Measurements from ENCODE around the gene FOXA2.

DNA sequence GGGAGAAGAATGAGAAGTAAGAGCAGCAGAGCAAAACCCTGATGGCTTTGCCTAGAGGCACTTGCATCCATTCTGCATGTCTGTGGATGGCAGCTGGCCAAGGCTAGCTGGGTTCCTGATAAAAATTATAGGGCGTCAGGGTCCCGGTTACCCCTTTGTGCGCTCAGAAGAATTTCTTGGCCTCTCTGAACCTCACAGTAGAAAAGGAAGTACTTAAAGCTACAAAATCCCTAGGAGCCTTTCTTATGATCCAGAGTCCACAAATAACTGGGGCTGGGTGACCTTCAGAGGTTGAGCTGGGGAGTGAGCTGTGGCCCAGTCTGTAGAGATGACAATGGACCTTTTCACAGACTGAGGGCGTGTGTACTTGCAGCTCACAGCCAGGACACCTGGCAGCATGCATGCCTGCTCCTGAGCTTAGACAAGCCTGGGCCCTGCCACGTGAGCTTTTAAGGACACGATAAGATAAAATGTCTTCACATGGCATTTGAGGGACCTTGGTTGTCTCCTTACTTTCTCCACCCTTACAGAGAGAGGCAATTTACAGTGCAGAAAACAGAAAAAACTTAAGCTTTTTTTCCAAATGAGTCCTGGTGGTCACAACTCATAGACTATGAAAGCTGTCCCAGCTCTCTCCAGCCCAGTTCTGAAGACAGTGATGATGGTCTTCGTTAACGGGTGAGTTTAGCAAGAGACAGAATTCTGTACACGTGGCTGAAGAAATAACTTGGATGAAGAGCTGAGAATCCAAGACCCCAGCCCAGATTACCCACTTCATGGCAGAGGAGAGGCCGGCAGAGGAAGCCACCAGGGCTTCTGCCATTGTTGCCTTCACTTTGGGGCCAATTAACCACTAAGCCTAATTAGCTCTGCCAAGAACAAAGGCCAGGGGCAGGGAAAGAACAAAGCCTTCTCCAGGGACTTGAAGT lies 50.3 kb downstream of the FOXA2 start:
- no peak for TF ChIP-seq SUZ12 (IDR thresholded peaks at IDR 0.05; ENCODE audit: extremely low read depth, insufficient read depth, insufficient read length)
- TF ChIP-seq YY1 (IDR thresholded peaks at IDR 0.05; ENCODE audit: insufficient read depth, insufficient read length): no peak
- no peak for TF ChIP-seq ZNF274 (IDR thresholded peaks at IDR 0.05; ENCODE audit: low read depth, low read length)

All from NT2/D1 (cell line).